Measurements from ENCODE around the gene PARP11. TPM values are rescaled to one million over a fixed set of nuclear protein-coding genes. Genes with fewer than 3 reads are reported as not detected.

Gene PARP11
- total RNA-seq, 1 donor from 2014 or later = 19.0 TPM

- no peaks in the 10 kb centered on the region for H3K36me3 Mint-ChIP-seq (ENCODE audit: unreplicated experiment)
- no peak overlapping the region for H3K4me3 Mint-ChIP-seq (ENCODE audit: unreplicated experiment)
- no peak for TF ChIP-seq CTCF (IDR thresholded peaks at IDR 0.05; ENCODE audit: partially characterized antibody, unreplicated experiment)
- no peak for DNase-seq
- H3K9me3 Mint-ChIP-seq (ENCODE audit: unreplicated experiment) = peaks cover 2% of the 10 kb centered on the region
- peaks cover 7% of the 10 kb centered on the region for H3K4me1 Mint-ChIP-seq (ENCODE audit: low read depth, unreplicated experiment)
- H3K27me3 Mint-ChIP-seq (ENCODE audit: unreplicated experiment) = peaks cover 2% of the 10 kb centered on the region
- H3K27ac Mint-ChIP-seq (ENCODE audit: unreplicated experiment) = no peak overlapping the region
Measured at GRCh38 chr12:3770891-3771290, 102.3 kb downstream of the PARP11 start.

GRCh38 chr12:3768911-3769447, 104.2 kb downstream of the PARP11 start:
- no peak for DNase-seq
- no peak overlapping the region for H3K4me3 Mint-ChIP-seq (ENCODE audit: unreplicated experiment)
- H3K9me3 Mint-ChIP-seq (ENCODE audit: unreplicated experiment) = peaks cover 2% of the 10 kb centered on the region
- peaks cover 7% of the 10 kb centered on the region for H3K4me1 Mint-ChIP-seq (ENCODE audit: low read depth, unreplicated experiment)
- peak overlapping the region; percentile 60 for H3K27ac Mint-ChIP-seq (ENCODE audit: unreplicated experiment)
- H3K36me3 Mint-ChIP-seq (ENCODE audit: unreplicated experiment) = no peaks in the 10 kb centered on the region
- H3K27me3 Mint-ChIP-seq (ENCODE audit: unreplicated experiment) = peaks cover 2% of the 10 kb centered on the region
- TF ChIP-seq CTCF (IDR thresholded peaks at IDR 0.05; ENCODE audit: partially characterized antibody, unreplicated experiment) = no peak

GRCh38 chr12:3761116-3761735, 112.0 kb downstream of the PARP11 start:
- H3K36me3 Mint-ChIP-seq (ENCODE audit: unreplicated experiment) = peaks cover 4% of the 10 kb centered on the region
- no peaks in the 10 kb centered on the region for H3K9me3 Mint-ChIP-seq (ENCODE audit: unreplicated experiment)
- no peak for DNase-seq
- H3K4me1 Mint-ChIP-seq (ENCODE audit: low read depth, unreplicated experiment) = peaks cover 17% of the 10 kb centered on the region
- no peak overlapping the region for H3K4me3 Mint-ChIP-seq (ENCODE audit: unreplicated experiment)
- no peak for TF ChIP-seq CTCF (IDR thresholded peaks at IDR 0.05; ENCODE audit: partially characterized antibody, unreplicated experiment)
- no peak overlapping the region for H3K27ac Mint-ChIP-seq (ENCODE audit: unreplicated experiment)
- H3K27me3 Mint-ChIP-seq (ENCODE audit: unreplicated experiment) = peaks cover 2% of the 10 kb centered on the region

GRCh38 chr12:3759878-3760277, 113.3 kb downstream of the PARP11 start:
- Mint-ChIP-seq H3K27ac (ENCODE audit: unreplicated experiment) (no peak overlapping the region), H3K36me3 (ENCODE audit: unreplicated experiment) (peaks cover 5% of the 10 kb centered on the region), H3K4me1 (ENCODE audit: low read depth, unreplicated experiment) (peaks cover 17% of the 10 kb centered on the region), H3K27me3 (ENCODE audit: unreplicated experiment) (peaks cover 2% of the 10 kb centered on the region), H3K9me3 (ENCODE audit: unreplicated experiment) (no peaks in the 10 kb centered on the region), H3K4me3 (ENCODE audit: unreplicated experiment) (no peak overlapping the region)
- DNase-seq = no peak
- no peak for TF ChIP-seq CTCF (IDR thresholded peaks at IDR 0.05; ENCODE audit: partially characterized antibody, unreplicated experiment)

Other genes with a start within 250 kb of the PARP11 start
- gene CRACR2A, start 120.3 kb downstream of the PARP11 start, total RNA-seq (ENCODE audit: unreplicated experiment) = 4.5 TPM